ENCODE results near the gene ANP32E.
"Not testable (repeated sequence)": the region's sequence is repeated elsewhere in the genome, so short reads cannot be mapped to it uniquely, and the experiment has no call there.

The ANP32E gene

DNA sequence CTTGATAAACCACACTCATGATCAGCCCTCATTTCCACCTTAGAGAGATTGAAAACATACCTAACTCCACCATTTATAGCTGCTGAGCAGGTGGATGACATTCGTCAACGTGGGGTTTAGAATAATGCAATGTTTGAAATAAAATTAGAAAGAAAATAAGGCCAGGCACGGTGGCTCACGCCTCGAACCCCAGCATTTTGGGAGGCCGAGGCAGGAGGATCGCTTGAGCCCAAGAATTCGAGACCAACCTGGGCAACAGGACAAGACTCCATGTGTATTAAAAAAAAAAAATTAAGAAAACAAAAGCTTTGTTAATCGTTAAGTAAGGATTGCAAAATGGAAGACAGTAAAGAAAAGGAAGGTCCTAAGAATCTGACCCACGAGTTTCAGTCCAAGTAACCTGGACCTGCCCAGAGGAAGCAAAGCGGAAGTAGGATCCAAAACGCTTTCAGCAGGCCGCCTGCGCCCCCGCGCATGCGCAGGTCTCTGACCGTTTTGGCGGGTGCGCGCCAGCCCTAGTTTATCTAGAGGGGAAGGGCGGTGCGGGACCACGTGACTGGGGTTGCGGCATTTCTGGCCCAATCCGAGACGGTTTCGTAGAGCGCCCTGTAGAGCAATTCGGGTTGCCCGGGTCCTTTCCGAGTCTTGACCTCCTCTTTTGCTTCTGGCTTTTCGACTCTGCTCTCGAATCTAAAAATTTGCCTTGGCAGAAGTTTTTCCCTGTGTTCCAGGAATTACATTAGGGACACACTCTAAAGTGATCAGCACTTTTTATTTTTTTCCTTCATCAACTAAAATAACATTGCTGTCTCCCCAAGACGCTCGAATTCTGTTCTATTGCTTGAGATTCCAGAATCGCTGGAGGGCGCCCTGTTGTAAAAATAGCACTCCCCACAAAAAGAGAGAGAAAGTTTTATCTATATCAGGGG, 22.5 kb downstream of the ANP32E start:
- DNase-seq (ENCODE audit: low read depth): peak; percentile 75

DNA sequence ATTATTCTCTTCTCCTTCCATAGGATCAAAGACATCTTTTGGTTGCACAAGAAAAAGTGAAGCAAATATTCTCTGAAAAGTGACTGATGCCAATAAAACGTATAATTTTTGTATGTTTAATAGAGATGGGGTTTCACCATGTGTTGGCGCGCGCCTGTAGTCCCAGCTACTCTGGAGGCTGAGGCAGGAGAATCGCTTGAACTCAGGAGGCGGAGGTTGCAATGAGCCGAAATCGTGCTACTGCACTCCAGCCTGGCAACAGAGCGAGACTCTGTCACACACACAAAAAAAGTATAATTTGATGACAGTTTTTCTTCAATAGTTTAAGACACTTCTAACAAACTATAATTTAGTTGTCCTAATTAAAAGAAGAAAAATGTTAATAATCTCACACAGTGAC, 23.8 kb downstream of the ANP32E start:
- no peak for DNase-seq (ENCODE audit: low read depth)

DNA sequence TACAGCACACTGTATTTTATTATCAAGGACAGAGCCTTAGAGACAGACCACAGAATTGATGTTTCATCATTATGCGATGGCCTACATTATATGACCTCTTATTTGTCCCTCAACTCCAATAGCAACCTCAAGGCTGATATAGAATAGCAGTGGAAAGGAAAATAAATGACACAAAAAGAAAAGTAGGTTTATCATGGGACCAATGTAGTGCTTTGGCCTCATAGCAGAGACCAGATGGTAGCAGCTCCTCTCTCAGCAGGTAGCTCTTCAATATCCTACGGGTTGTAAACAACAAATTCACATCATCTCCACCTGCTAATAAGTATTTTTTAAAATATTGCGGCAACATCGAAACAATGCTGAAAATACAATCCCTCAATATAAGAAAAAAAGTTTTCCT, 25.2 kb downstream of the ANP32E start:
- no peak for DNase-seq (ENCODE audit: low read depth)

DNA sequence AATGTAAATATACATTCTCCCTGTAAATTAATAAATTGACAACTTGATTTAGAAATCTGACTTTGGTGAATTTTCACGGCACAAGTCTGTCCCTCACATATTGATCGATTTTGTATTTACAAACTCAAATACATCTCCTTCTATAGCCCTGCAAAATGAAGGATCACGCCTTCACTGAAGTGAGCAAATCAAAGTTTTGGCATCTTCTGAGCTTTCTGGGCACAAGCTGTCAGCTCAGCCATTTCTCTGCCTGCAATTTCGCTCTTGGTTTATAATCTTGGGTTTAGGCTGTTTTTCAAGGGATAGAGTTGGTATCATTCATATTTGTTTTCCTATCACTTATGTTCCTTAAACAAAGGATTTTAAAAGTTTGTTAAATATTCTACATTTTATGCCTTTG, 25.8 kb downstream of the ANP32E start:
- DNase-seq (ENCODE audit: low read depth): no peak

DNA sequence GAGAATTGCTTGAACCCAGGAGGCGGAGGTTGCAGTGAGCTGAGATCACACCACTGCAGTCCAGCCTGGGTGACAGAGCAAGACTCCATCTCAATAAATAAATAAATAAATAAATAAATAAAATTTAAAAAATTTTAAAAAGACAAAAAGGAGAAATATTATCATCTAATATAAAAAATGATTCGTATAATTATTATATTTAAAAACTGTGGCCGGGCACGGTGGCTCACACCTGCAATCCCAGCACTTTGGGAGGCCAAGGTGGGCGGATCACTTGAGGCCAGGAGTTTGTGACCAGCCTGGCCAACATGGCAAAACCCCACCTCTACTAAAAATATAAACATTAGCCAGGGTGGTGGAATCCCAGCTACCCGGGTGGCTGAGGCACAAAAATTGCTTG, 27.5 kb downstream of the ANP32E start:
- DNase-seq (ENCODE audit: low read depth): not testable (repeated sequence)

DNA sequence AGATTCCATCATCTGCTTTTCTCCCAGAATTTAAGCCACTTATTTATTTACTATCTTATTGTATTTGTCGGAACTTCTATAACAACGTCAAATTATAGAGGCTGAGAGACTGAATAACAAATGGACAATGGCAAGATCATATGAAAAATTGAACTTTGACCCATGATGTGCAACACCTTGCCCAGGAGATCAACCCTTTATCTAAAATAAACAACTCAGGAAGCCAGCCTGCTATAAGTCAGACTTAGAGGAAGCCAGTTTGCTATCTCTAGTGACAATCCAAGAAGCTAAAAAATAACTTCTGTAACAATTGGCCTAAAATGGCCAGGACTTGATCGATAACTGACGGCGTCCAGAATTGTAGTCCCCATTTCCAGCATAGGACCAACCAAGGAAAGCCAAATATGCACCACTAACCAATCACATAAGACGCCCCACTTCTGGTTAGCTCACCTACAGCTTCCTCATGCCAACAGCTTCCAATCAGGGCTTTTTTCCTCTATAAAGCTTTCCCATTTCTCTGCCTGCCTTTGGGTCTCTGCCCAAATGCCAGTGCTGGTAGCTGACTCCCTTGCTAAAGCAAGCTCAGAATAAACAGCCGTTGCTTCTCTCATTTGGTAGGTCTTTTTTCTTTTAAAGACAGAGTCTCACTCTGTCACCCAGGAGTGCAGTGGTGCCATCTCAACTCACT, 28.5 kb downstream of the ANP32E start:
- DNase-seq (ENCODE audit: low read depth): no peak

DNA sequence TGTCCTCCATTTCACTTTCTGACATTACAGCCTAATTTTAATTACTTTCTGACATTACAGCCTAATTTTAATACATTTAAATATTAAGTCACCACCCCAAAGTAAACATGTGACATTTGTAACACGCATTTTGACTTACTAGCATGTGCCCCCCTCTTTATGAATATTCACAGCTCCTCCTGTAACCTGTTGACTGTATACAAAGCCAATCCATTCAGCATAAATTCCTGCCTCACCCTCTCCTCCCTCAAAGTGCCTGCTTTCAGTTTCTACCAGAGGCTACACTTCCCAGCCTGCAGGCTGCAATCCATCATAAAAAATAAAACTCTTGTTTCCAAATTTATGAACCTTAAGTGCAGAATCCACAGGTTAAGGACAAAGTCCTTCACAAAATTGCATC, 39.5 kb downstream of the ANP32E start:
- no peak for DNase-seq (ENCODE audit: low read depth)

DNA sequence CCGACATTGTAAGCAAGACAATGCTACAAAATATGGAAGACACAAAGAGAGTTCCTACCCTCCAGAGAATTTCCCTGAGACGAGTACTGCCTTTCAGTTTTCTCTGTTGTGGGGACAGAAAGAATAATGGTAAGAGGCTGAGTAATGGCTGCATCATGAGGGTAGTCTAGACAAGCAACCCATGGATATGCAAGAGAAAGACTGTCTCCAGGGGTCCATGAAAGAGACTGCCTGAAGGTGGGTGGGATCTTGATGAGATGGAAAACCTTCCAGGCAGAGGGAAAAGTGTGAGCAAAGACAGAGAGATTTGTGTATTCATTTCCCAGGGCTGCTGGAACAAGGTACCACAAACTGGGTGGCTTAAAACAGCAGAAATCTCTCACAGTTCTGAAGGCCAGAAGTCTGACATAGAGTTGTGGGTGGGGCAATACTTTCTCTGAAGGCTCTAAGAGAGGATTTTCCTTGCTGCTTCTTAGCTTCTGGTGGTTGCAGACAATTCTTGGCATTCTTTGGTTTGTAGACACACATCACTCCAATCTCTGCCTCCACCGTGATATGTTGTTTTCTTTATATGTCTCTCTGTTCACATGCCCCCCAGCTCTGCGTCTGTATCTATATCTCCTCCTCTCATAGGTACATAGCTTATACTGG, 41.4 kb downstream of the ANP32E start:
- DNase-seq (ENCODE audit: low read depth): no peak

DNA sequence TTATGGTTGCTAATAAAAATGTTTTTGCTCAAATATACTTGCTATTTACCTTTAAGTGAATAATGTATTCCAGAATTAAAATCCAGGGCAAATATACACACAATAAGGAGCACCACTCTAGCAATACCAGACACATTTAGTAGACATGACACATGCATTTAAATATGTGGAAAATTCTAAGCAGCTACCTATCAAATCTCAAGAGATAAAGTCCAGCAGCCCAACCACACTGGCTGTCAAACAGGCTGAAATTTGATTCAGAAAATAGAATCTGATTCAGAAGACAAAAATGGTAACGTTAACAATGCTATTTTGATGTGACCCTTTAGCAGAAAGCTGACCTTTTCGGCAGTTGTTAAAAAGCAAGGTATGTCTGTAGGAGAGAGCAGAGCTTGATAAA, 43.9 kb downstream of the ANP32E start:
- no peak for DNase-seq (ENCODE audit: low read depth)

DNA sequence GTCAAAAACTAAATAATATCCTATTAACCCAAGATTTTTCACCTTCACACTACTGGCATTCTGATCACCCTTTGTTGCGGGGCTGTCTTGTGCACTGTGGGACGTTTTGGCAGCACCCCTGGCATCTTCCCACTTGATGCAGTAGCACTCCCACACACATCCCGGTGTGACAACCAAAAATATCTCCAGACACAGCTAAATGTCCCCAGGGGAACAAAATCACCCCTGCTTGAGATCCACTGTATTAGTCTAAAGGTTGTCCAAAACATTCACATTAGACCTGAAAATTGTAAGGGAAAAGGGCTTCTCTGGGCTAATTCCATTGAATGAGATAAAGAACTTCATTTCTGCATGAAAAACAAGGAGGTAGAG, 48.4 kb downstream of the ANP32E start:
- no peak for DNase-seq (ENCODE audit: low read depth)

DNA sequence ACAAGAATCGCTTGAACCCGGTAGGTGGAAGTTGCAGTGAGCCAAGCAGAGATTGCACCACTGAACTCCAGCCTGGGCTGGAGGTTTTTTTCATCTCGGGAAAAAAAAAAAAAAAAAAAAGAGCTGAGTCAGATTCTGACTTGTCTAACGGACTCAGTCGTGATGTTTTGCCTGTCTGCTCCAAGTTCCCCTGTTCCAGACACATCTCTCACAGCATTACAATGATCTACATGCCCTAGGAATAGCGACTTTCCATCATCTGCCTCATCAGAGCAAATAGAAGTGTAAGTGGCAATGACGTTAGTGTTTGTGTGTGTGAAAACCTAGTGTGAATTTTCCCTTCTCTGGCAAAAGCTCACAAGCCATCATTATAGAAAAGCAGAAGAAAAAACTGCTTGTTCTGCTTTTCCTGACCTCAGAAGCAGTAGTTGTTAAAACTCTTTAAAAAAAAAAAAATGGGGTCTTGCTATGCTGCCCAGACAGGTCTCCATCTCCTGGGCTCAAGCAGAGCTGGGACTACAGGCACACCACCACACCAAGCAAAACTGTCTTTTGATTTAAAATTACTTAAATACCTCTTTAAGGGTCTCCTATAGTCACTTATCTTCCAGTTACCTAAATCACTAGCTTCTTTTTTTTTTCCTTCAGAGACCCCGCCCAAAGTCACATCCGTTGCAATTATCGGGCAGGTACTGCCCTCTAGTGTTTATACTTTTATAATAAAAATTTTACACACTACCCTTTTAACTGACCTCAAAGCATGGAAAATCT, 48.9 kb downstream of the ANP32E start:
- DNase-seq (ENCODE audit: low read depth): no peak

DNA sequence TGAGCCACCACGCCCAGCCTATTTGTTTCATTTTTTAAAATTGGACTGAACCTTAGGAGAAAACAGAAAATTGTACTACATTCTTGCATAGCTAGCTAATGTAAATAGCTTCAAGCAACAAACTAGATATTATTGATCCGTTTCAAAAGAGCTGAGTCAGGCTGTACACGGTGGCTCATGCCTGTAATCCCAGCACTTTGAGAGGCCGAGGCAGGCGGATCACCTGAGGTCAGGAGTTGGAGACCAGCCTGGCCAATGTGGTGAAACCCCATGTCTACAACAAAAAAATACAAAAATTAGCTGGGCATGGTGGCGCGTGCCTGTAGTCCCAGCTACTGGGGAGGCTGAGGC, 49.5 kb downstream of the ANP32E start:
- DNase-seq (ENCODE audit: low read depth): not testable (repeated sequence)

DNA sequence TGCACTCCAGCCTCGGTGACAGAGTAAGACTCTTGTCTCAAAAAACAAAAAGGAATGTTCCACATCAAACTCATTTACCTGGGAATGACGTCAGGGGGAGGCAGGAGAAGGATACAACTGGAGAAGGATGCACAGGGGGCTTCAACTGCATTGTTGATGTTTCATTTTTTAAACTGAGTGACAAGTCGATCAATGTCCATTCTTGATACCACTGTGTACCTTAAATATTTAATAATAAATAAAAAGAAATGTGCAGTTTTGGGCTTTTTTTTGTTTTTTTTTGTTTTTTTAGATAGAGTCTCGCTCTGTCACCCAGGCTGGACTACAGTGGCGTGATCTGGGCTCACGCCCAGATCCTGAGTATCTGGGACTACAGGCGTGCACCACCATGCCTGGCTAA, 50.4 kb downstream of the ANP32E start:
- no peak for DNase-seq (ENCODE audit: low read depth)

DNA sequence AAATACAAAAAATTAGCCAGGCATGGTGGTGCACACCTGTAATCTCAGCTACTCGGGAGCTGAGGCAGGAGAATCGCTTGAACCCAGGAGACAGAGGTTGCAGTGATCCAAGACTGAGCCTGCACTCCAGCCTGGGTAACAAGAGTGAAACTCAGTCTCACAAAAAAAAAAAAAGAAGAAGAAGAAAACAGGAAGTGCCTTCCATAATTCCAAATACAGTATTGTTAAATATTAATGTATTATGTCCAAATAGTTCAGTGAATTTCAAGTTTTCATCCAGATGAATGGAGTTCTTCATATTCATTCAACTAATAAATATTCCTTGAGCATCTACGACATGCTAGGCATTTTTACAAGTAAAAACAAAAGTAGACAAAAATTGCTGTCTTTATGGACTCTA, 52.9 kb downstream of the ANP32E start:
- DNase-seq (ENCODE audit: low read depth): no peak

DNA sequence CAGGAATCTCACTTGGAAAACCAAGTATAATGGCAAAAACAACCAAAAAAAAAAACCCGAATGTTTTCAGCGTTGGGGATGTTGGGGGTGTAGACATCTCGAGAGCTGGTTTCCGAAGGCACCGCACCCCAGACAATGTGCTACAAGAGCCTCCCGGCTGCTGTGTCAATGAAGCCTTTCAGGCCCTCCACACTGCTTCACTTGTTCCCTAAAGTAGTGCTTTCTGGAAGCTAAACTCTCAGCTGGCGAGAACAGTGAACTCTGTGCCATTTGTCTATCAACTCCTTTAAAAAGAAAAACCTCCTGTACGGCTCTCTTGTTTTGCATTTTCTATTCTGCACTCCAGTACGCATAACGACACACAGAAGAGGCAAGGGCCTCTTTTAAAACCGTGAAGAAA, 53.7 kb downstream of the ANP32E start:
- no peak for DNase-seq (ENCODE audit: low read depth)

DNA sequence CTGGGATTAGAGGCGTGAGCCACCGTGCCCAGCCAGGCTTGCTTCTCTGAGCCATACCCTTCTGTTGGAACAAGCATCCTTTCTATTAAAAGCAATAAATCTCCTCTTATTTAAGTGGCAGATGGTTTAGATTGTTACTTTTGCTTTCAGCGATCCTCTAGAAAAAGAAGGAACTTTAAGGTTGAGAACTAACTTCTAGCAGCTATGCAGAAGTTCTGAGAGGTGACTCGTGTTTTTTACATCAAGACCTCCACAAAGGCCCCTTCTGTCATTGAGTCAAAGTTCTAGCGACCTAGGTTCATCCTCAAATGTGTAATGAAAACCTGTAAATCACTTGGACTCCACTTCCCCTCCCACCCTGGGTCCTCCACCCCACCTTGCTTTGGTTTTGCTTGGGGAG, 55.4 kb downstream of the ANP32E start:
- no peak for DNase-seq (ENCODE audit: low read depth)

DNA sequence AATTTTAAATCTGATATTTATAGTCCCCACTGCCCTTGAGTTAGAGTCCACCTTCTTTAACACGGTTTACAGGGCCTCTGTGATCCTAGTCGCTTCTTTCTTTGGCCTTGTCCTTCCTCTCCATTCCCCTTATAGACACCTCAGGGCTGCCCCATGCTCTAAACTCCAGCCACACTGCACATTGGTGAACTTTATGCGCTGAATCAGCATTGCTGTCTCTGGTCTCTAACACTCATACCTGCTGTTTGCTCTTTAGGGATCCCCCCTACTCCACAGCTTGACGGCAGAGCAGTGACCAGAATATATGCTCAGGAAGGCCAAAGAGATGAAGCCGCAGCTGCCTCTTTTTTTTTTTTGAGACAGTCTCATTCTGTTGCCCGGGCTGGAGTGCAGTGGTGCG, 56.0 kb downstream of the ANP32E start:
- DNase-seq (ENCODE audit: low read depth): no peak

DNA sequence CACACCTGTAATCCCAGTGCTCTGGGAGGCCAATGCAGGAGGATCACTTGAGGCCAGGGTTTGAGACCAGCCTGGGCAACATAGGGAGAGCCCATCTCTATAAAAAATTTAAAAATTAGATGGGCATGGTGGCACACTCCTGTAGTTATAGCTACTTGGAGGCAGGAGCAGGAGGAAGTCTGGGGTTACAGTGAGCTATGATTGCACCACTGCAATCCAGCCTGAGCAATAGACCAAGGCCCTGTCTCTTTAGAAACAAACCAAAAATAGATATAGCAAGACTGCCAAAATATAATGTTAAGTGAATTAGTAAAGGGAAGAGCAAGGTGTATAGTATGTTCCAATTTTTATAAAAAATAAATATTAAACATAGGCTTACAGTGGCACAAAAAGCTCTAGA, 57.4 kb downstream of the ANP32E start:
- DNase-seq (ENCODE audit: low read depth): no peak

DNA sequence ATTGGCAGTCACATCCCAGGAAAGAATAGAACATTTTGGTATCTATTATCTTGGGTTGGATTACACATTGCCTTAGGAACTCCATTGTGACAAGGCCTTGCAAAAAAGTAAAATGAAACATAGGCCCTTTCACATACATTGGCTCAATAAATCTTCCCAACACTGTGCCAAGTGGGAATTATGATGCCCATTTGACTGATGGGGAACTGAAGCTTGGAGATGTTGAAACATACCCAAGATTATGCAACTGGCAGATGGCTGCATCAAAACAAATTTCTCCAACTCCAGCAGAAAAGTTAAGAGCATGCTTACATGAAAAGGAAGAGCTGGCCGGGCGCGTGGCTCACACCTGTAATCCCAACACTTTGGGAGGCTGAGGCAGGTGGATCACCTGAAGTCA, 59.3 kb downstream of the ANP32E start:
- no peak for DNase-seq (ENCODE audit: low read depth)

DNA sequence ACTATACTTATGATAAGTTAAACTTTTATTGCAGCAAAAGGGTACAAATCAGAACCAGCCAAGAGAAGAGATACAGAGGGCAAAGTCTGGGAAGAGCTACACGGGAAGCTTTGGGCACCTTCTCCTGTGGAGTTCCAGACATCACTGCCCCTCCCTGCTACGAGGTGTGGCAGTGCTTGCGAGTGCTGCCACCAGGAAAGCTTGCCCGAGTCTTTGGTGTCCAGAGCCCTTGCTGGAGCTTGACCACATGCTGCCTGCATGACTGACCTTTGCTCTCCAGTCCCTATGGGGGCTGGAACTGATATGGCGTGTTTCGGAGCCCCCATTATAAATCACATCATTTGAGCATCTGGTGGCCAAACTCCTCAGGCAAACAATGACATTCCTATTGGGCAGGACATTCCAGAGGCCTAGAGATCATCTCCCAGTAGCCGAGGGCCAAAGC, 62.7 kb downstream of the ANP32E start:
- no peak for DNase-seq (ENCODE audit: low read depth)

DNA sequence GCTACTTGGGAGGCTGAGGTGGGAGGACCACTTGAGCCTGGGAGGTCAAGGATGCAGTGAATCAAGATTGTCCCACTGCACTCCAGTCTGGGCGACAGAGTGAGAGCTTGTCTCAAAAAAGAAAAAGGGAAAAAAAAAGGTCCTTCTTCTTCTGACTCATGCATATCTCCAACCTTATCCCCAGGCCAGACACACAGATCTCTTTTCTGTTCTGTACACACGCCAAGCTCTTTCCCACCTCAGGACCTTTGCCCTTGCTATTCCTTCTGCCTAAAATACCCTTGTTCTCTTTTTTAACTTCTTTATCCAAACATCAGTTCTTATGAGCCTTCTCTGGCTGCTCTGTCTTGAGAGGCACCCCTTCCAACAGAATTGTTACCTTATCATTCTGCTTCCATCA, 64.1 kb downstream of the ANP32E start:
- no peak for DNase-seq (ENCODE audit: low read depth)

DNA sequence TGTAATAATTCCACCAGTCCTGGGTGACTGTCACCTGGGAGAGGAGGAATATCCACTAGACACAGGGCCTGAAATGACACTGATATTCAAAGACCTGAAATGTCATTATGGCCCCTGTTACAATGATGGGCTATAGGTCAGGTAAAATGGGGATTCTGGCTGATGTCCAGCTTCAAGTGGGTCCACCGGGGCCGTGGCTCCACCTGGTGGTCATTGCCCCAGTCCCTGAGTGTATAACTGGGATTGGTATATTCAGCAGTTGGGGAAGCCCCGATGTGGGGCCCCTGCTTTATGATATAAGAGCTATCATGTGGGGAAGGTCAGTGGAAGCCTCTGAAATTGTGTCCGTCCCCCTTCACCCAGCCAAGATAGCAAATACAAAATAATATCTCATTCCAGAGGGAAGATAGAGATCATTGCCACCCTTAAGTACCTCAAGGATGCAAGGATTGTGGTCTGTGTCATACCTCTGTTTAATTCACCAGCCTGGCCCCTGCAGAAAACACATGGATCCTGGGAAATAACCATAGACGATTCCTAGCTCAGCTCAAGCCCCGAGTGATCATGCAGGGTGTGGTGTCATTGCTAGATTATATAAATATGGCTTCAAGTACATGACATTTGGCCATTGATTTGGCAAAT, 66.8 kb downstream of the ANP32E start:
- no peak for DNase-seq (ENCODE audit: low read depth)

Measured in stimulated activated CD8-positive, alpha-beta memory T cell treated with anti-CD3 and anti-CD28 coated beads, Interleukin-15, amount 100 ng/mL, for 24 hours (primary cell).